CD1c-positive myeloid dendritic cell (primary cell): ENCODE results near the gene NELL1.

Experiments
- DNase-seq: peaks from one replicate; pipeline ENCODE4 v3.0.0-alpha.2; 2016; ENCODE audit errors: extremely low spot score

The NELL1 gene

GRCh38 chr11:21414953-21415352 lies 745.6 kb downstream of the NELL1 start:
- DNase-seq = no peak

- no peak for DNase-seq
Observed at GRCh38 chr11:21415606-21416005, 746.2 kb downstream of the NELL1 start.

GRCh38 chr11:21421711-21422329 lies 752.4 kb downstream of the NELL1 start:
- no peak for DNase-seq

GRCh38 chr11:21426931-21427330 lies 757.5 kb downstream of the NELL1 start:
- no peak for DNase-seq

DNA sequence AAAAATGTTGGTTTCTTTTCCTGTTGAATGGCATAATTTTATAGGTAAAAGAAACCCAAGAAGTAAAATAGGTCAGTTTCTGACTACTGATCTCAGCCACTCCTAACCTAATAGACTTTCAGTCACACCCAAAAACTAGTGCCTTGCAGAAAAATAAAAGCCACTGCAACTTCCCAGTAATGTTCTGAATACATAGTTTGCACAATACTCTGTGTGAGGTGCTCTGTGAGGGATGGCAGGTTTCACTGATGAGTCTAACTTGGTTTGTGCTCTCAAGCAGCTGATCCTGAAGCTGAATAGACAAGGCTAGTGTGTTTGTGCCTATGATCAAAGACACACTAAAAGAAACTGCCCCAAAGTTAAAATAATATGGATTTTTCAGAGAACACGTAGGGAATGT lies 758.3 kb downstream of the NELL1 start:
- DNase-seq = no peak

DNA sequence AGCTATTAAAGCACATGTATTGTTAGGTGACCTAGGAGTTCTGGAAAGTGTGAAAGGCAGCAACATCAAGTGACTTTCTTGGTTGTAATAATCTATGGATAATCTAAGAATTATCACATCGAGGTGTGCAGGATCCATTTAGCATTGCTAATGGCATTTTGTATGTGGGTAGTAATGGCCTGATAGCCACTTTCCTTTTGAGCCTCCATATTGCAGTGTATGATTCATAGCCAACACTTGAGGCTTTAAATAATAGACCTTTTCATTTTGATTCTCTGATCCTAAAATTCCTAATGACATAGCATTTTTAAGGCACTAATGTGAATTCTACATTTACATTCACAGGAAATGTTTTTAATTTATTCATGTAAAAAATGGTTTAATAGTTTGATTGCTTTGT lies 759.4 kb downstream of the NELL1 start:
- DNase-seq = no peak

DNA sequence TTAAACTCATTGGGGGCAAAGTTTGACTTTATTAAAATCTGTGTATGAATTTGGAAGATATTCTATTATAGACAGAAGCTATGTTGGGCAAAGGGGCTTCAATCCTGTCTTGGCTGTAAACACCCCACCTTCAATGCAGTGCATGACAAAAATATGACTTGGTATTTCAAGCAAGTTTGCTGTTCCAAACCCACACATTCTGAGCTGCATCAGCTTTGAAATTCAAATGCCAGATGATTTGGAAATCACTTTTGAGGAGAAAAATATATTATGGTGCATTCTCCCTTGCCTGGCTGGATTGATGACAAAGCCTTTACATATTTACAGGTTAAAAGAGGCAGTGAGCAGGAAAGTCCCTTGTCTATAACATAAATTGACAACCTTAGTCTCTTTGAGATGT lies 760.0 kb downstream of the NELL1 start:
- DNase-seq = no peak

DNA sequence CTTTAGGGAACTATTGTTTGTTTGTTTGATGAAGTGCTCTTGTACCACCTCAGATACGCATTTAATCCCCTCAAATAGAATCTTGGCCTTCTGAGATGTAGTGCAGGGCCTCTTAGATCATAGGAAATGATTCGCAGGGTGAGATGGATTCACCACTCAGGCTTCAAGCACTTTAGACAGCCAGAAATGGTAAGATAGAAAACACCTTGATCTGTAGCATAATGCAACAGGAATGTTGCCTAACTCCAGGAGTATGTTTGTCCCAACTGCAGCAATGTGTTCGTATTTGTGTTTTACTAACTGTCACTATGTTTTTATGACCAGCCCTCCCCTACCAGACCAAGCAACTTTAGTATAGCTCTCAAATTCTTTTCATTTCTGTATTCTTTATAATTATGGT lies 761.2 kb downstream of the NELL1 start:
- DNase-seq = no peak

- no peak for DNase-seq
Observed at GRCh38 chr11:21446939-21447590, 777.7 kb downstream of the NELL1 start.

- DNase-seq = no peak
Observed at GRCh38 chr11:21447871-21448270, 778.5 kb downstream of the NELL1 start.

DNA sequence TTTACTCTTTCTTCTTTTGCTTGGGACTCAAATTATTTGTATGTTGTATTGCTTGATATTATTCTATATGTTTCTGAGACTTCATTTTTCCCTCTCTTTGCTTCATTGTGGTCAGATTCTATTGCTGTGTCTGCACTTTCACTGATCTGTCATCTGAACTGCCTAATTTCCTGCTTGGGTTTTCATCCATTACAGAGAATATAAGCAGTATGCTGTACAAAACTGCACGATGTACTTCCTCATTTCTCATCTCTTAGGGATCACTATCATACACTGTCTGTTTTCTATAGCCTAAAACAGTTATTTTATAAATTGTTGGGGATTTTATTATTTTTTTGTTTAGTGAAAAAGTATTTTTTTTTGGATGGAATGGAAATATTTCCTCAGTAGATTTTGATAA lies 786.8 kb downstream of the NELL1 start:
- DNase-seq = no peak

DNA sequence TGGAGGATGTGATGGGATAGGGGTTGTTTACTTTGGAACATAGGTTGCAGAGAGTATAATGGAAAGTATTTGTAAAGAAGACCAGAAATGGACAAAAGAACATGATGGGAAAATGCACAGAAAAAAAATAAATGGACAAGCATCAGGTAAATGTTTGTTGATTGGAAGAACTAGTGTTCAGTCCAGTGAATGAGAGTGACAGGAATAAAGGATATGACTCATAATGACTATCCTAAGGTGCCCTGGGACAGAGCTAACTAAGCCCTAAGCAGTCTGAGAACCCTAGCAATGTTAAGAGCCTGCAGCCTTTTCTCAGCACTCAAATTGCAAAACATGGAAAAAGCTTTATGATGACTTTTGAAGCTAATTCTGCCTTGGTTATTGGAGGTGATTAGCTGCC lies 790.7 kb downstream of the NELL1 start:
- no peak for DNase-seq

GRCh38 chr11:21461701-21462100 lies 792.3 kb downstream of the NELL1 start:
- DNase-seq = no peak

DNA sequence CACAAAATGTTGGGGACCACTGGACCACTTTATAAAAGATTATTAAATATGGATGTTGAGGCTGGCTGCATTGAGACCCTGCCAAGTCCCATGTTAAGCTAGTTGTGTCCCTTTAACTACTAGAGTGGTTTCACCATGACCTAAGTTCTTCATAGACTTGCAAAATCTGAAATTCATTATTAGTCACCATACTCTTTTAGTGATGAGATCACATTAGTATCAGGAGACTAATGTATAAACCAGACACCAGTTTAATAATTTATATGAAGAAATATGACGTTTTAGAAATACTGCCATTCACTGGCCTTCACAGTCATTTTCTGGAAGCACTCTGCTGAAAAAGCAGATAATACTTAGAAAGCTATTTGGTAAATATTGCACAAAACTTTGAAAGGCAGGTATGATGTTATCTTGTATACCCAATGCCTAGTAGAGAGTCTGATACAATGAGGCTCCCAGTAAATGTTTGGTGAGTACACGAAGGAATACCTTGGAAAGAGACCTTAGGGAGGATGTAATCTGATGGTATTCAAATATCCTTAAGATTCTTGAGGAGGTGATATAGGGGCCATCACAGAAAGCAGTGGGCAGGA lies 795.3 kb downstream of the NELL1 start:
- no peak for DNase-seq

GRCh38 chr11:21465203-21465602 lies 795.8 kb downstream of the NELL1 start:
- DNase-seq = no peak

DNA sequence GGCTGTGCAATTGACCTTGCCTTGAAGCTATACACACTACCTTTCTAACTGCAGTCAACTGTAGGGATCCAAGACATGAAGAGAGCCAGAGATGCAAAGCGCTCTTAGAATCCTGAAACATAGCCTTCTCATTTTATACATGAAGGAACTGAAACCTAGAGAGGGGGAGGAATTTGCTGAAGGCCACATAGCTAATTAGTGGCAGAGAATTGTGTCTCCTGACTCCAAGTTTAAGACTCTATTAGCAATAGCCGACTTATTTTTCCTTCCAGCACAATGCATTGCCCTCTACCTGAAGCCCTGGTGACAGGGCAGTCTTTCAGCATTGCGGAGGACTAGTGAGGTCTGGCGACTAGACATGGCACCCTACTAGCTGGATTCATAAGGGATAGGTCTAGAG lies 796.5 kb downstream of the NELL1 start:
- DNase-seq = peak; percentile 6

- DNase-seq = no peak
Observed at GRCh38 chr11:21470521-21470920, 801.1 kb downstream of the NELL1 start.

DNA sequence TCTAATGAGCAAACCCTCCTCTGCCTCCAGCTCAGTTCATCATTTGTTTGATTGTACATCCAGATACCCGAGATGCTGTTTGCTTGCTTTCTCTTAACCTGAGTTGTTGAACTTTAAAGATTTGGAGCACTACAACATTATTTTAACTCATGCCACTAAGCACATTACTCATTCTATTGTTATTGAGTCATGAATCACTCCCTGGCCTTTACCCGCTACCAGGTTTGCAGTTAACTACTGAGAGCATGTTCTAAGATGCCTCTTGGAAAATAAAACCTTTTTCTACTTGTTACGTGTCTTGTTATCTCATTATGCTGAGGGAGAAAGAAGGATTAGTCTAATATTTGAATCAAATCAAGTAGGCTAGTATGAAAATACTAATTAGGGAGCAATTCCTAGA lies 802.9 kb downstream of the NELL1 start:
- no peak for DNase-seq

DNA sequence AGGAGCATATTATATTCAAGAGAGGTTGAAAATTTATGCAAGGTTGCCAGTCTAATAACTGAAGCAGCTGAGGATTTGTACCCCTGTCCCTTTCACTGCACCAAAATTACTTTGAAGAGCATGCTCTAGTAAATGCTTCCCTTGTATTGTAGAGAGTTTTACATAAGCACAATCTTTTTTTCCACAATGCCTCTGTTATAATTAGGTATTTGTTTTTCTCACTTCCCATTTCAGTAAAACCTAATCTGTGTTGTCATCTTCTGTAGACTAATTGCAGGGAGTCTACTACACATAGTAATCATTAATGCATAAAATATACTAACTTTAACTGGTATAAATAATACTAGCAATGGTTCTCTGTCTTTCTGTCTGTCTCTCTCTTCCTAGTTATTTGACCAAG lies 805.1 kb downstream of the NELL1 start:
- no peak for DNase-seq

- DNase-seq = no peak
Observed at GRCh38 chr11:21475276-21475675, 805.9 kb downstream of the NELL1 start.

GRCh38 chr11:21476588-21476987 lies 807.2 kb downstream of the NELL1 start:
- no peak for DNase-seq

- DNase-seq = no peak
Observed at GRCh38 chr11:21480240-21480639, 810.9 kb downstream of the NELL1 start.

- DNase-seq = no peak
Observed at GRCh38 chr11:21481255-21481654, 811.9 kb downstream of the NELL1 start.

DNA sequence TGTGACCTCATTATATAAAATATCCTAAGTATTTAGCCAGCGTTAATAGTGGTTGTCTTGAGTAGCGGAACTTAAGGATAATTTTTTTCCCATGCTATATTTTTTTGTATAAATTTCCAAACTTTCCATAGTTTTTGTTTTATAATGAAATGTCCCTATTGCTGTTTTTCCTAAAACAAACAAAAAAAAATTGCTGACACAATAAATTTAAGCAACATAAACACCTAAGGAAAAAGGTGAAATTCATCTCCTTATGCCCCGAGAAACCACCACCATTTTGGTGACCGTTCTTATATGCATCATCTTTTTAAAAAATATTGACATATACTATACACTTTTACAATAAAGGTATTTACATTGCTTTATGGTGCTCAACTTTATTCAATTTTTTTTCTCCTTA lies 814.7 kb downstream of the NELL1 start:
- no peak for DNase-seq
